GM21515 (cell line): ENCODE results near the gene ATP6V1E1.
"Not testable (repeated sequence)": the region's sequence is repeated elsewhere in the genome, so short reads cannot be mapped to it uniquely, and the experiment has no call there.

Experiments used
- ATAC-seq: cut with Tn5 transposase; IDR thresholded peaks from one replicate; pipeline ENCODE4 v1.9.1; 2021; ENCODE audit not compliant: unreplicated experiment

The ATP6V1E1 gene

GRCh38 chr22:17628406-17629172, at the start of gene ATP6V1E1:
ATP6V1E1 (minus strand) TSS chr22:17628749; CDS start chr22:17628635, 114 bp downstream.
- ATAC-seq, result peak; percentile 98

DNA sequence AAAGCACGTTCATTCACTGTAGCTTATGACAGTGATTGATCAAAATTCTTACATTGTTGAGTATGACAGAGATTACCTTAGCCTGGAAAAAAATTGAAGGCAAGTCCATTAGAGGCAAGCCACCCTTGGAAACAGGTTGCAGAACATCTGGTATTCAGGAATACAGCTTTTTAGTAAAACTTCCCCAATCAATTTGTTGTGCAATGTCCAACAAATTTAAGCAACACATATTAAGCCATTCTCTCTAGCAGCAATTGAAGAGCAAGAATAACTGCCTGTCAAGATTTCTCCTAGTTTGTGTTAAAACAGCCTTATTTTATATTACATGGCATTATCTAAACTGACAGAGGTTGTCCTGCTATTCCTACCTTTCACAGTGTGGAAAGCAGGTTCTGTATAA, 47.0 kb upstream of the ATP6V1E1 start:
- ATAC-seq, result no peak

DNA sequence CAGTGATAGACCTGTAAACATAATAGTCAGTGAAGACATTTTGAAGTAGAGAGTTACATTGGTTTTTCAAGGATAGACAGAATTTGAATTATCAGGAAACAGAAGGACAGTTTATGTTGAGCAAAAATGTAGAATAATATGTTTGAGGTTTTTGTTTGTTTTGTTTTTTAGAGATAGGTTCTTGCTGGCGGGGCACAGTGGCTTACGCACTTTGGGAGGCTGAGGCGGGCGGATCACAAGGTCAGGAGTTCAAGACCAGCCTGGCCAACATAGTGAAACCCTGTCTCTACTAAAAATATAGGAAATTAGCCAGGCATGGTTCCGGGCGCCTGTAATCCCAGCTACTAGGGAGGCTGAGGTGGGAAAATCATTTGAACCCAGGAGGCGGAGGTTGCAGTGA, 45.6 kb upstream of the ATP6V1E1 start:
- ATAC-seq, result no peak

- no peak for ATAC-seq
These were observed 44.0 kb upstream of the ATP6V1E1 start for GRCh38 chr22:17672417-17672991.

- not testable (repeated sequence) for ATAC-seq
These were observed 43.1 kb upstream of the ATP6V1E1 start for GRCh38 chr22:17671521-17672092.

- no peak for ATAC-seq
These were observed 37.3 kb upstream of the ATP6V1E1 start for GRCh38 chr22:17665854-17666253.

- ATAC-seq, result no peak
These were observed 36.7 kb upstream of the ATP6V1E1 start for GRCh38 chr22:17665248-17665647.

- ATAC-seq, result no peak
These were observed 36.0 kb upstream of the ATP6V1E1 start for GRCh38 chr22:17664414-17665055.

DNA sequence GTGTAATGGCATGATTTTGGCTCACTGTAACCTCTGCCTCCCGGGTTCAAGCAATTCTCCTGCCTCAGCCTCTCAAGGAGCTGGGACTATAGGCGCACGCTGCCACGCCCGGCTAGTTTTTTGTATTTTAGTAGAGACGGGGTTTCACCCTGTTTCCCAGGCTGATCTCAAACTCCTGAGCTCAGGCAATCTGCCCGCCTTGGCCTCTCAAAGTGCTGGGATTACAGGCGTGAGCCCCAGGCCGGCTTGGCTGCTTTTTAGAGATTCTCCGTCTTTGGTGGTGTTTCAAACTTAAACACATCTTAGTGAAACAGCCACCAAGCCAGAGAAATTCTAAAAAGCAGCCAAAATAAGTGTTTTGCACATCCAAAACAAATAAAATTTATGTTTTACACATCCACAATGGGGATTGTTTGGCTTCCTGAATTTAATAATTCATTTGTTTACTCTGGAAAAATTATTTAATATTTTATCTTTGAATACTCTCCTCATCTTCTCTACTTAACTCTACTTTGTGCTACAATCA, 28.4 kb upstream of the ATP6V1E1 start:
- ATAC-seq, result no peak

GRCh38 chr22:17655289-17655688, 26.7 kb upstream of the ATP6V1E1 start:
- no peak for ATAC-seq

DNA sequence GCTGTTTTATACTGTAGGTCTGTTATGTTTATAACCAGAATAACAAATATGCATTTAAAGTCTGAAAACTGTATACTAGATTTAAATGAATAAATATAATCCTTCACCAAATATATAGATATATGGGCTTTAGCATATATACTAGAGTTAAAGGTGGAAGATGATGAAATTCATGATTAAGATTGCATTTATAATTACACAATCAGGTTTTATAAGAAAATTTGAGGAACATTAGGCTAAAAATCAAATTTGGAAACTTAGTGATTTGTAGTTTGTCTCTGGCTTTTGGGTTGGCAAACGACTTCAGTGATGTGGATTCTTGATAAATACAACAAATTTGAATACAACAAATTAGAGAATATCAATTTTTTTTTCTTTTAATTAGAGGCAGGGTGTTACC, 20.0 kb upstream of the ATP6V1E1 start:
- ATAC-seq, result no peak

DNA sequence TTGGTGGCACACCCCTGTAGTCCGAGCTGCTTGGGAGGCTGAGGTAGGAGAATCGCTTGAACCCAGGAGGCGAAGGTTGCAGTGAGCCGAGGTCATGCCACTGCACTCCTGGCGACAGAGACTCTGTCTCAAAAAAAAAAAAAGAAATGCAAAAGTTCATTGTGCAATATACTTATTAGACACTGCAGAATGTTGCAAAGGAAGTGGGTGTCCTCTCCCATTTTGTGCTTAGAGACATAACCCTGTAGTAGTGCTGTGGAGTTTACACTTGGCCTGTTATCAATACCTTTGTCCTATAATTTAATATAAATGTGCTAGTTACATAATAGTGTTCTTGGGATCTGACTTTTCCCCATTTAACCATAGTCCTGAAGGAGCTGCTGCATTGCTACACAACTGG, 19.4 kb upstream of the ATP6V1E1 start:
- no peak for ATAC-seq

DNA sequence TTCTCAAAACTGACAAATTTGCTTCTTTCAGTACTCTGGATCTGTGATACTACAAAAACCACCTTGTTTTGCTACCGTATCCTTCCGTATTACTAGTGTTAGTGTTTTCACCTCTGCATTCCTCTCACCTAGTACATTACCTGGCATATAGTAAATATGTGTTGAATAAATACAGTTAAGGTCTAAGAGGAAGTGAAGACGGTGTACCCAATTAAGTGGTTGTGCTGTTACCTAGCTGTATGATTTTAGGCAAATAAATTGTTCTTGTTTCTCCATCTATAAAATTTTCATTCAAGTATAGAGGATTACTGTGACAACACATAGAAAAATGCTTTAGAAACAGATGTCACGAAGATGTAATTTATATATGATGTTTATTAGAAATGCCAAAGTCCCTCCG, 18.9 kb upstream of the ATP6V1E1 start:
- ATAC-seq, result no peak

DNA sequence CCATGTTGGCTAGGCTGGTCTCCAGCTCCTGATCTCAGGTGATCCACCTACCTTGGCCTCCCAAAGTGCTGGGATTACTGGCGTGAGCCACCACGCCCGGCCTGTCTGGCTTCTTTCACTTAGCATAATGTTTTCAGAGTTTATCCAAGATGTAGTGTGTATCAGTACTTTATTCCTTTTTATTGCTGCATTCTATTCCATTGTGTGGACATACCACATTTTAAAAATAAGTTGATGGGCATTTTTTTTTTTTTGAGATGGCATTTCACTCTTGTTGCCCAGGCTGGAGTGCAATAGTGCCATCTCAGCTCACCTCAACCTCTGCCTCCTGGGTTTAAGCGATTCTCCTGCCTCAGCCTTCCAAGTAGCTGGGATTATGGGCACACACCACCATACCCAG, 13.8 kb upstream of the ATP6V1E1 start:
- not testable (repeated sequence) for ATAC-seq

DNA sequence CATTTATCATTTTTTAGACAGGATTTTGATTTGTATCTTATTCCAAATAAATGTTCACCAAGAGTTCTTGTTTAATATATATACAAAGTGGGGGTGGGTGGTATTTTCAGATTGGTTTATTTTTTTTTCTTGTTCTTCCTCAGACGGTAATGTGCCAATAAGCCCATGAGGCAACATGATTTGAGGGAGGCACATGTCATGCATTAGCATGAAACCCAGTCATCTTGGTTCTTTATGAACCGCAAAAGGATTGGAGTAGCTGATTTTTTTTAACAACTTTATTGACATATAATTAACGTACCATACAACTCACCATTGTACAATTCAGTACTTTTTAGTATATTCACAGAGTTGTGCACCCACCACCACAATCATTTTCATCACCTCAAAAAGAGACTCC, 12.7 kb upstream of the ATP6V1E1 start:
- no peak for ATAC-seq

DNA sequence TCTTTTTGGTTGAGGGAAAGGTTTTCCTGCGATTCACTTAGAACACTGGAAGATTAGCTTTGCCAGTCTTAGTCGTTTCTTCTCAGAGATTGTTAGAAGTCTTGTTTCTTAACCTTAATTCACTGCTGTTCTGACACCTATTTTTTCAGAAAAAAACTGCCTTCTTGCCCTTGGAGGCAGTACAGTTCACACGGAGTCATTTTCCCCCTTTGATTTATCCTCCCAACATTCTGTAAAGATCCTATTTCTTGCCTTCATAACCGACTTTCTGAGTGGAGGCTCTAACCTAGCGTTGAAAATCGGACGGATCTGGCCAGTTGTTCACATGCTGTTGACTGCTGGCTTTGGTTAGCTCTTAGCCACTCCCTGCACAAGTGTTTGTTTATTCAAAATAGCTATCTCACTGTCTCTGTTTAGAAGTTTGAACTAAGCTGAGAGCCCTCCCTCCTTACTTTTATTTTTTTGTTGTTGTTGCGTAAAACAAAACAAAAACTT, 10.7 kb upstream of the ATP6V1E1 start:
- ATAC-seq, result no peak

- ATAC-seq, result peak; percentile 88
These were observed 10.1 kb upstream of the ATP6V1E1 start, which contains the start of gene BCL2L13 for GRCh38 chr22:17638432-17639246. BCL2L13 (plus strand) TSS chr22:17638757; CDS start chr22:17655712, 16,955 bp downstream.

GRCh38 chr22:17638182-17638431, 9.6 kb upstream of the ATP6V1E1 start:
- ATAC-seq, result peak; percentile 13

- no peak for ATAC-seq
These were observed 9.1 kb upstream of the ATP6V1E1 start for GRCh38 chr22:17637490-17638181.

DNA sequence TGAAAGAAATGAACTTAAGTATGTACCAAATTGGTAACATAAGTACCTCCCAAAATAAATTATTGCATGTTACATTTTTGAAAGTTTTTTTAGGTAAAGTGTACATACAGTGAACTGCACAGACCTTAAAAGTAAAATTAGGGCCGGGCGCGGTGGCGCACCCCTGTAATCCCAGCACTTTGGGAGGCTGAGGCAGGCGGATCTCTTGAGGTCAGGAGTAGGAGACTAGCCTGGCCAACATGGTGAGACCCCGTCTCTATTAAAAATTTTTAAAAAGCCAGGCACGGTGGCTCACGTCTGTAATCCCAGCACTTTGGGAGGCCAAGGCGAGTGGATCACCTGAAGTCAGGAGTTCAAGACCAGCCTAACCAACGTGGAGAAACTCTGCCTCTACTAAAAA, 8.3 kb upstream of the ATP6V1E1 start:
- not testable (repeated sequence) for ATAC-seq
